WTC11 (cell line): ENCODE measurements around the gene GSX2.

ENCODE experiments used
- CREM ChIP-seq: sonication (generic); formaldehyde crosslinking; IDR thresholded peaks from 2 replicates; pipeline ENCODE4 v1.8.1; 2022; ENCODE audit warnings: mild to moderate bottlenecking, missing genetic modification reagents, moderate library complexity
- FOXP1 ChIP-seq: sonication (generic); formaldehyde crosslinking; IDR thresholded peaks from 2 replicates; pipeline ENCODE4 v1.8.0; 2022; ENCODE audit warnings: missing genetic modification reagents, mild to moderate bottlenecking, moderate library complexity, borderline replicate concordance
- NR1H2 ChIP-seq: sonication (generic); formaldehyde crosslinking; IDR thresholded peaks from 2 replicates; pipeline ENCODE4 v1.9.0; 2021; ENCODE audit warnings: mild to moderate bottlenecking, moderate library complexity, missing genetic modification reagents
- TCF7 ChIP-seq: sonication (generic); formaldehyde crosslinking; IDR thresholded peaks from 2 replicates; pipeline ENCODE4 v1.8.0; 2022; ENCODE audit warnings: mild to moderate bottlenecking, low read depth, missing genetic modification reagents, moderate library complexity
- TF ChIP-seq, protein P1 (sequence below): fragments of 200-600 bp; IDR thresholded peaks from 2 replicates; pipeline ENCODE4 v1.8.0; 2022; ENCODE audit warnings: antibody characterized with exemption
- TF ChIP-seq, protein P2 (sequence below): sonication (generic); formaldehyde crosslinking; IDR thresholded peaks from 2 replicates; pipeline ENCODE4 v1.8.1; 2023; ENCODE audit warnings: mild to moderate bottlenecking, missing genetic modification reagents, moderate library complexity
- TF ChIP-seq, protein P3 (sequence below): sonication (generic); formaldehyde crosslinking; IDR thresholded peaks from 2 replicates; pipeline ENCODE4 v1.8.1; 2023; ENCODE audit warnings: mild to moderate bottlenecking, missing genetic modification reagents
- TF ChIP-seq, protein P4 (sequence below): sonication (generic); formaldehyde crosslinking; IDR thresholded peaks from 2 replicates; pipeline ENCODE4 v1.8.0; 2023; ENCODE audit warnings: mild to moderate bottlenecking, missing genetic modification reagents
- TF ChIP-seq, protein P5 (sequence below): sonication (generic); formaldehyde crosslinking; IDR thresholded peaks from 2 replicates; pipeline ENCODE4 v1.8.0; 2022; ENCODE audit warnings: mild to moderate bottlenecking, missing genetic modification reagents
- TF ChIP-seq, protein P6 (sequence below): sonication (generic); formaldehyde crosslinking; IDR thresholded peaks from 2 replicates; pipeline ENCODE4 v1.8.1; 2022; ENCODE audit warnings: low read depth, missing genetic modification reagents, borderline replicate concordance
- TF ChIP-seq, protein P7 (sequence below): fragments of 250-450 bp; sonication (Bioruptor Pico); IDR thresholded peaks from 2 replicates; pipeline ENCODE4 v1.9.0; 2021; ENCODE audit warnings: mild to moderate bottlenecking
- TF ChIP-seq, protein P8 (sequence below): sonication (generic); formaldehyde crosslinking; IDR thresholded peaks from 2 replicates; pipeline ENCODE4 v1.8.0; 2022; ENCODE audit warnings: mild to moderate bottlenecking, missing genetic modification reagents
- TF ChIP-seq, protein P9 (sequence below): sonication (generic); formaldehyde crosslinking; IDR thresholded peaks from 2 replicates; pipeline ENCODE4 v1.8.1; 2023; ENCODE audit warnings: mild to moderate bottlenecking, moderate library complexity, missing genetic modification reagents
- TF ChIP-seq, protein P10 (sequence below): sonication (generic); formaldehyde crosslinking; IDR thresholded peaks from 2 replicates; pipeline ENCODE4 v1.8.1; 2022; ENCODE audit warnings: low read depth, mild to moderate bottlenecking, moderate library complexity, missing genetic modification reagents, borderline replicate concordance

DNA sequence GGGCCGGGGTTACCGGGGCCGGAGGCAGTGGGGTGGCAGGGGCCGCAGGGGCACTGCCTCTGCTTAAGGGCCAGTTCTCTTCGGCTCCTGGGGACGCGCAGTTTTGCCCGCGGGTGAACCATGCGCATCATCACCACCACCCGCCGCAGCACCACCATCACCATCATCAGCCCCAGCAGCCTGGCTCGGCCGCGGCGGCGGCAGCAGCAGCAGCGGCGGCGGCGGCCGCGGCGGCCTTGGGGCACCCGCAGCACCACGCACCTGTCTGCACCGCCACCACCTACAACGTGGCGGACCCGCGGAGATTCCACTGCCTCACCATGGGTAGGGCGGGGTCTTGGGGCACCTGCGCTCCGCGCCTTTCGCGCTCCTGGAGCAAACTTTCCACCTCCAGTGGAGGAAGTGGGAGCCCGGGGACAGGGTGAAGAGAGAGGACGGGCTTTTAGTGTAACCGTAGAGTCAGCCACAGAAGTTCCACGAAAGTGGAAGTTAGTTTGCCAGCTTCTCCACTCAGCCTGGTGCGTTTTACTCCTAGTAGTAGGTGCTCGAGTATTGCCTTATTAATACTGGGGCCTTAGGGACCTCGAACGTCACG, 729 bp downstream of the GSX2 start:
- TF ChIP-seq, protein P1, sequence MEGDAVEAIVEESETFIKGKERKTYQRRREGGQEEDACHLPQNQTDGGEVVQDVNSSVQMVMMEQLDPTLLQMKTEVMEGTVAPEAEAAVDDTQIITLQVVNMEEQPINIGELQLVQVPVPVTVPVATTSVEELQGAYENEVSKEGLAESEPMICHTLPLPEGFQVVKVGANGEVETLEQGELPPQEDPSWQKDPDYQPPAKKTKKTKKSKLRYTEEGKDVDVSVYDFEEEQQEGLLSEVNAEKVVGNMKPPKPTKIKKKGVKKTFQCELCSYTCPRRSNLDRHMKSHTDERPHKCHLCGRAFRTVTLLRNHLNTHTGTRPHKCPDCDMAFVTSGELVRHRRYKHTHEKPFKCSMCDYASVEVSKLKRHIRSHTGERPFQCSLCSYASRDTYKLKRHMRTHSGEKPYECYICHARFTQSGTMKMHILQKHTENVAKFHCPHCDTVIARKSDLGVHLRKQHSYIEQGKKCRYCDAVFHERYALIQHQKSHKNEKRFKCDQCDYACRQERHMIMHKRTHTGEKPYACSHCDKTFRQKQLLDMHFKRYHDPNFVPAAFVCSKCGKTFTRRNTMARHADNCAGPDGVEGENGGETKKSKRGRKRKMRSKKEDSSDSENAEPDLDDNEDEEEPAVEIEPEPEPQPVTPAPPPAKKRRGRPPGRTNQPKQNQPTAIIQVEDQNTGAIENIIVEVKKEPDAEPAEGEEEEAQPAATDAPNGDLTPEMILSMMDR: no peak
- TF ChIP-seq, protein P2, sequence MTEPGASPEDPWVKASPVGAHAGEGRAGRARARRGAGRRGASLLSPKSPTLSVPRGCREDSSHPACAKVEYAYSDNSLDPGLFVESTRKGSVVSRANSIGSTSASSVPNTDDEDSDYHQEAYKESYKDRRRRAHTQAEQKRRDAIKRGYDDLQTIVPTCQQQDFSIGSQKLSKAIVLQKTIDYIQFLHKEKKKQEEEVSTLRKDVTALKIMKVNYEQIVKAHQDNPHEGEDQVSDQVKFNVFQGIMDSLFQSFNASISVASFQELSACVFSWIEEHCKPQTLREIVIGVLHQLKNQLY (CRISPR knock-in tag): no peak
- TF ChIP-seq, protein P3, sequence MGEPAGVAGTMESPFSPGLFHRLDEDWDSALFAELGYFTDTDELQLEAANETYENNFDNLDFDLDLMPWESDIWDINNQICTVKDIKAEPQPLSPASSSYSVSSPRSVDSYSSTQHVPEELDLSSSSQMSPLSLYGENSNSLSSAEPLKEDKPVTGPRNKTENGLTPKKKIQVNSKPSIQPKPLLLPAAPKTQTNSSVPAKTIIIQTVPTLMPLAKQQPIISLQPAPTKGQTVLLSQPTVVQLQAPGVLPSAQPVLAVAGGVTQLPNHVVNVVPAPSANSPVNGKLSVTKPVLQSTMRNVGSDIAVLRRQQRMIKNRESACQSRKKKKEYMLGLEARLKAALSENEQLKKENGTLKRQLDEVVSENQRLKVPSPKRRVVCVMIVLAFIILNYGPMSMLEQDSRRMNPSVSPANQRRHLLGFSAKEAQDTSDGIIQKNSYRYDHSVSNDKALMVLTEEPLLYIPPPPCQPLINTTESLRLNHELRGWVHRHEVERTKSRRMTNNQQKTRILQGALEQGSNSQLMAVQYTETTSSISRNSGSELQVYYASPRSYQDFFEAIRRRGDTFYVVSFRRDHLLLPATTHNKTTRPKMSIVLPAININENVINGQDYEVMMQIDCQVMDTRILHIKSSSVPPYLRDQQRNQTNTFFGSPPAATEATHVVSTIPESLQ (CRISPR knock-in tag): no peak
- TF ChIP-seq FOXP1 (CRISPR knock-in tag) (no peak), CREM (CRISPR knock-in tag) (no peak), TCF7 (no peak), NR1H2 (CRISPR knock-in tag) (no peak)
- TF ChIP-seq, protein P4, sequence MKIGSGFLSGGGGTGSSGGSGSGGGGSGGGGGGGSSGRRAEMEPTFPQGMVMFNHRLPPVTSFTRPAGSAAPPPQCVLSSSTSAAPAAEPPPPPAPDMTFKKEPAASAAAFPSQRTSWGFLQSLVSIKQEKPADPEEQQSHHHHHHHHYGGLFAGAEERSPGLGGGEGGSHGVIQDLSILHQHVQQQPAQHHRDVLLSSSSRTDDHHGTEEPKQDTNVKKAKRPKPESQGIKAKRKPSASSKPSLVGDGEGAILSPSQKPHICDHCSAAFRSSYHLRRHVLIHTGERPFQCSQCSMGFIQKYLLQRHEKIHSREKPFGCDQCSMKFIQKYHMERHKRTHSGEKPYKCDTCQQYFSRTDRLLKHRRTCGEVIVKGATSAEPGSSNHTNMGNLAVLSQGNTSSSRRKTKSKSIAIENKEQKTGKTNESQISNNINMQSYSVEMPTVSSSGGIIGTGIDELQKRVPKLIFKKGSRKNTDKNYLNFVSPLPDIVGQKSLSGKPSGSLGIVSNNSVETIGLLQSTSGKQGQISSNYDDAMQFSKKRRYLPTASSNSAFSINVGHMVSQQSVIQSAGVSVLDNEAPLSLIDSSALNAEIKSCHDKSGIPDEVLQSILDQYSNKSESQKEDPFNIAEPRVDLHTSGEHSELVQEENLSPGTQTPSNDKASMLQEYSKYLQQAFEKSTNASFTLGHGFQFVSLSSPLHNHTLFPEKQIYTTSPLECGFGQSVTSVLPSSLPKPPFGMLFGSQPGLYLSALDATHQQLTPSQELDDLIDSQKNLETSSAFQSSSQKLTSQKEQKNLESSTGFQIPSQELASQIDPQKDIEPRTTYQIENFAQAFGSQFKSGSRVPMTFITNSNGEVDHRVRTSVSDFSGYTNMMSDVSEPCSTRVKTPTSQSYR (CRISPR knock-in tag): no peak
- TF ChIP-seq, protein P5, sequence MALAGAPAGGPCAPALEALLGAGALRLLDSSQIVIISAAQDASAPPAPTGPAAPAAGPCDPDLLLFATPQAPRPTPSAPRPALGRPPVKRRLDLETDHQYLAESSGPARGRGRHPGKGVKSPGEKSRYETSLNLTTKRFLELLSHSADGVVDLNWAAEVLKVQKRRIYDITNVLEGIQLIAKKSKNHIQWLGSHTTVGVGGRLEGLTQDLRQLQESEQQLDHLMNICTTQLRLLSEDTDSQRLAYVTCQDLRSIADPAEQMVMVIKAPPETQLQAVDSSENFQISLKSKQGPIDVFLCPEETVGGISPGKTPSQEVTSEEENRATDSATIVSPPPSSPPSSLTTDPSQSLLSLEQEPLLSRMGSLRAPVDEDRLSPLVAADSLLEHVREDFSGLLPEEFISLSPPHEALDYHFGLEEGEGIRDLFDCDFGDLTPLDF (CRISPR knock-in tag): no peak
- TF ChIP-seq, protein P6, sequence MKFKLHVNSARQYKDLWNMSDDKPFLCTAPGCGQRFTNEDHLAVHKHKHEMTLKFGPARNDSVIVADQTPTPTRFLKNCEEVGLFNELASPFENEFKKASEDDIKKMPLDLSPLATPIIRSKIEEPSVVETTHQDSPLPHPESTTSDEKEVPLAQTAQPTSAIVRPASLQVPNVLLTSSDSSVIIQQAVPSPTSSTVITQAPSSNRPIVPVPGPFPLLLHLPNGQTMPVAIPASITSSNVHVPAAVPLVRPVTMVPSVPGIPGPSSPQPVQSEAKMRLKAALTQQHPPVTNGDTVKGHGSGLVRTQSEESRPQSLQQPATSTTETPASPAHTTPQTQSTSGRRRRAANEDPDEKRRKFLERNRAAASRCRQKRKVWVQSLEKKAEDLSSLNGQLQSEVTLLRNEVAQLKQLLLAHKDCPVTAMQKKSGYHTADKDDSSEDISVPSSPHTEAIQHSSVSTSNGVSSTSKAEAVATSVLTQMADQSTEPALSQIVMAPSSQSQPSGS: no peak
- TF ChIP-seq, protein P7, sequence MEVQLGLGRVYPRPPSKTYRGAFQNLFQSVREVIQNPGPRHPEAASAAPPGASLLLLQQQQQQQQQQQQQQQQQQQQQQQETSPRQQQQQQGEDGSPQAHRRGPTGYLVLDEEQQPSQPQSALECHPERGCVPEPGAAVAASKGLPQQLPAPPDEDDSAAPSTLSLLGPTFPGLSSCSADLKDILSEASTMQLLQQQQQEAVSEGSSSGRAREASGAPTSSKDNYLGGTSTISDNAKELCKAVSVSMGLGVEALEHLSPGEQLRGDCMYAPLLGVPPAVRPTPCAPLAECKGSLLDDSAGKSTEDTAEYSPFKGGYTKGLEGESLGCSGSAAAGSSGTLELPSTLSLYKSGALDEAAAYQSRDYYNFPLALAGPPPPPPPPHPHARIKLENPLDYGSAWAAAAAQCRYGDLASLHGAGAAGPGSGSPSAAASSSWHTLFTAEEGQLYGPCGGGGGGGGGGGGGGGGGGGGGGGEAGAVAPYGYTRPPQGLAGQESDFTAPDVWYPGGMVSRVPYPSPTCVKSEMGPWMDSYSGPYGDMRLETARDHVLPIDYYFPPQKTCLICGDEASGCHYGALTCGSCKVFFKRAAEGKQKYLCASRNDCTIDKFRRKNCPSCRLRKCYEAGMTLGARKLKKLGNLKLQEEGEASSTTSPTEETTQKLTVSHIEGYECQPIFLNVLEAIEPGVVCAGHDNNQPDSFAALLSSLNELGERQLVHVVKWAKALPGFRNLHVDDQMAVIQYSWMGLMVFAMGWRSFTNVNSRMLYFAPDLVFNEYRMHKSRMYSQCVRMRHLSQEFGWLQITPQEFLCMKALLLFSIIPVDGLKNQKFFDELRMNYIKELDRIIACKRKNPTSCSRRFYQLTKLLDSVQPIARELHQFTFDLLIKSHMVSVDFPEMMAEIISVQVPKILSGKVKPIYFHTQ (CRISPR knock-in tag): no peak
- TF ChIP-seq, protein P8, sequence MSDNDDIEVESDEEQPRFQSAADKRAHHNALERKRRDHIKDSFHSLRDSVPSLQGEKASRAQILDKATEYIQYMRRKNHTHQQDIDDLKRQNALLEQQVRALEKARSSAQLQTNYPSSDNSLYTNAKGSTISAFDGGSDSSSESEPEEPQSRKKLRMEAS: no peak
- TF ChIP-seq, protein P9, sequence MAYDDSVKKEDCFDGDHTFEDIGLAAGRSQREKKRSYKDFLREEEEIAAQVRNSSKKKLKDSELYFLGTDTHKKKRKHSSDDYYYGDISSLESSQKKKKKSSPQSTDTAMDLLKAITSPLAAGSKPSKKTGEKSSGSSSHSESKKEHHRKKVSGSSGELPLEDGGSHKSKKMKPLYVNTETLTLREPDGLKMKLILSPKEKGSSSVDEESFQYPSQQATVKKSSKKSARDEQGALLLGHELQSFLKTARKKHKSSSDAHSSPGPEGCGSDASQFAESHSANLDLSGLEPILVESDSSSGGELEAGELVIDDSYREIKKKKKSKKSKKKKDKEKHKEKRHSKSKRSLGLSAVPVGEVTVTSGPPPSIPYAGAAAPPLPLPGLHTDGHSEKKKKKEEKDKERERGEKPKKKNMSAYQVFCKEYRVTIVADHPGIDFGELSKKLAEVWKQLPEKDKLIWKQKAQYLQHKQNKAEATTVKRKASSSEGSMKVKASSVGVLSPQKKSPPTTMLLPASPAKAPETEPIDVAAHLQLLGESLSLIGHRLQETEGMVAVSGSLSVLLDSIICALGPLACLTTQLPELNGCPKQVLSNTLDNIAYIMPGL (CRISPR knock-in tag): no peak
- TF ChIP-seq, protein P10, sequence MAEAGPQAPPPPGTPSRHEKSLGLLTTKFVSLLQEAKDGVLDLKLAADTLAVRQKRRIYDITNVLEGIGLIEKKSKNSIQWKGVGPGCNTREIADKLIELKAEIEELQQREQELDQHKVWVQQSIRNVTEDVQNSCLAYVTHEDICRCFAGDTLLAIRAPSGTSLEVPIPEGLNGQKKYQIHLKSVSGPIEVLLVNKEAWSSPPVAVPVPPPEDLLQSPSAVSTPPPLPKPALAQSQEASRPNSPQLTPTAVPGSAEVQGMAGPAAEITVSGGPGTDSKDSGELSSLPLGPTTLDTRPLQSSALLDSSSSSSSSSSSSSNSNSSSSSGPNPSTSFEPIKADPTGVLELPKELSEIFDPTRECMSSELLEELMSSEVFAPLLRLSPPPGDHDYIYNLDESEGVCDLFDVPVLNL (CRISPR knock-in tag): no peak
